ENCODE measurements around the gene ZSCAN12. TPM values are rescaled to one million over a fixed set of nuclear protein-coding genes. Genes with fewer than 3 reads are reported as not detected.
A peak's percentile ranks its signal among the peaks of the same experiment; 100 is the strongest.

ZSCAN12 gene
- total RNA-seq, 4 donors from 2014 or later = 1.2 to 6.2 (median 3.5) TPM

GRCh38 chr6:28355743-28356665 lies 43.5 kb downstream of the ZSCAN12 start:
- peak overlapping the region; percentile 41 to 75 (median 56) for H3K4me3 ChIP-seq
- H3K36me3 ChIP-seq = no peaks in the 10 kb centered on the region
- DNase-seq = peak; percentile 81
- H3K27ac ChIP-seq = peak overlapping the region; percentile 86 to 94 (median 90)
- 2% methylated on average over 19 of the region's 19 CpGs; no CpG with 5 or more reads in 1 of the 2 donors for WGBS, 2 donors (ENCODE audit: low coverage in 1 of 2)
- intact Hi-C loops (cut with DNase I; ENCODE audit: low total_unique reads) = loop anchor here (5.0 to 10.0 kb wide), 2 partner anchors 89 to 221 kb away; partner anchors contain the start of gene ZSCAN26
- no peaks in the 10 kb centered on the region for H3K9me3 ChIP-seq
- in situ Hi-C loops (cut with MboI; ENCODE audit: low pct_ligation_motif_present in 1 of 4, low pct_unique_long_range_greater_than_20kb in 1 of 4, low sequenced_read_pairs in 3 of 4) = loop anchor here (10.0 to 25.0 kb wide), 5 partner anchors 94 to 1169 kb away; partner anchors contain the start of genes NKAPL (in 1 of the 4), OR2B2 (in 1 of the 4), ZKSCAN4 (in 1 of the 4) and ZKSCAN8 (in 1 of the 4)
- H3K4me1 ChIP-seq = peaks cover 16 to 25% (median 23%) of the 10 kb centered on the region in 4 donors
- TF ChIP-seq EP300 (IDR thresholded peaks at IDR 0.05; ENCODE audit: low read depth) (no peak), CTCF (IDR thresholded peaks at IDR 0.05) (peak; percentile 84 to 96 (median 91)), POLR2AphosphoS5 (IDR thresholded peaks at IDR 0.05) (peak; percentile 49 to 55 (median 49)), POLR2A (IDR thresholded peaks at IDR 0.05) (peak; percentile 46)
- H3K27me3 ChIP-seq = no peaks in the 10 kb centered on the region

GRCh38 chr6:28354688-28355554 lies 44.6 kb downstream of the ZSCAN12 start:
- 84% methylated on average over 10 of the region's 10 CpGs; no CpG with 5 or more reads in 1 of the 2 donors for WGBS, 2 donors (ENCODE audit: low coverage in 1 of 2)
- Histone ChIP-seq H3K9me3 (no peaks in the 10 kb centered on the region), H3K4me1 (peaks cover 22 to 34% (median 28%) of the 10 kb centered on the region in 4 donors), H3K36me3 (no peaks in the 10 kb centered on the region), H3K27me3 (no peaks in the 10 kb centered on the region), H3K27ac (peak overlapping the region; percentile 86 to 94 (median 90)), H3K4me3 (peak overlapping the region in 2 of 4 donors; percentile 51 to 60)
- DNase-seq = no peak
- in situ Hi-C loops (cut with MboI; ENCODE audit: low pct_ligation_motif_present in 1 of 4, low pct_unique_long_range_greater_than_20kb in 1 of 4, low sequenced_read_pairs in 3 of 4) (loop anchor here (5.0 to 25.0 kb wide), 6 partner anchors 93 to 1168 kb away; partner anchors contain the start of genes ZKSCAN8 (in 2 of the 4), NKAPL (in 1 of the 4), OR2B2 (in 1 of the 4) and ZKSCAN4 (in 1 of the 4)), intact Hi-C loops (cut with DNase I; ENCODE audit: low total_unique reads) (loop anchor here (5.0 to 10.0 kb wide), 2 partner anchors 88 to 220 kb away; partner anchors contain the start of gene ZSCAN26)
- TF ChIP-seq CTCF (IDR thresholded peaks at IDR 0.05) = no peak
- no peak for TF ChIP-seq POLR2A (IDR thresholded peaks at IDR 0.05)
- TF ChIP-seq EP300 (IDR thresholded peaks at IDR 0.05; ENCODE audit: low read depth) = no peak
- TF ChIP-seq POLR2AphosphoS5 (IDR thresholded peaks at IDR 0.05) = no peak

- peak; percentile 82 for DNase-seq
- in situ Hi-C loops (cut with MboI; ENCODE audit: low pct_ligation_motif_present in 1 of 4, low pct_unique_long_range_greater_than_20kb in 1 of 4, low sequenced_read_pairs in 3 of 4) = loop anchor here (5.0 to 25.0 kb wide), 6 partner anchors 92 to 1167 kb away; partner anchors contain the start of genes ZKSCAN8 (in 2 of the 4), NKAPL (in 1 of the 4), OR2B2 (in 1 of the 4) and ZKSCAN4 (in 1 of the 4)
- H3K27ac ChIP-seq = peak overlapping the region; percentile 86 to 94 (median 90)
- 73 to 89% methylated on average over 5 to 11 of the region's 11 CpGs for WGBS, 2 donors (ENCODE audit: low coverage in 1 of 2)
- no peaks in the 10 kb centered on the region for H3K9me3 ChIP-seq
- no peak overlapping the region for H3K4me3 ChIP-seq
- peak in 1 of 3 donors; percentile 87 for TF ChIP-seq POLR2AphosphoS5 (IDR thresholded peaks at IDR 0.05)
- no peak for TF ChIP-seq CTCF (IDR thresholded peaks at IDR 0.05)
- intact Hi-C loops (cut with DNase I; ENCODE audit: low total_unique reads) = loop anchor here (10.0 kb wide), 1 partner anchor 219 kb away; no protein-coding TSS in a partner anchor
- H3K4me1 ChIP-seq = peaks cover 22 to 36% (median 31%) of the 10 kb centered on the region in 4 donors
- H3K27me3 ChIP-seq = no peaks in the 10 kb centered on the region
- H3K36me3 ChIP-seq = no peaks in the 10 kb centered on the region
Measured at GRCh38 chr6:28353981-28354676, 45.4 kb downstream of the ZSCAN12 start.
